Stimulated activated CD4-positive, alpha-beta T cell treated with anti-CD3 and anti-CD28 coated beads, Interleukin-1b, Interleukin-23, amount 100 ng/mL, for 24 hours (primary cell): ENCODE measurements around the gene INSIG2.
"Not testable (repeated sequence)": the region's sequence is repeated elsewhere in the genome, so short reads cannot be mapped to it uniquely, and the experiment has no call there.

ENCODE experiments used
- DNase-seq, 4 experiments: peaks; one replicate each; pipeline ENCODE4 v3.0.0-alpha.2; 2020; ENCODE audit warnings: low read depth in 4 of 4, low spot score in 1 of 4

The INSIG2 gene

DNA sequence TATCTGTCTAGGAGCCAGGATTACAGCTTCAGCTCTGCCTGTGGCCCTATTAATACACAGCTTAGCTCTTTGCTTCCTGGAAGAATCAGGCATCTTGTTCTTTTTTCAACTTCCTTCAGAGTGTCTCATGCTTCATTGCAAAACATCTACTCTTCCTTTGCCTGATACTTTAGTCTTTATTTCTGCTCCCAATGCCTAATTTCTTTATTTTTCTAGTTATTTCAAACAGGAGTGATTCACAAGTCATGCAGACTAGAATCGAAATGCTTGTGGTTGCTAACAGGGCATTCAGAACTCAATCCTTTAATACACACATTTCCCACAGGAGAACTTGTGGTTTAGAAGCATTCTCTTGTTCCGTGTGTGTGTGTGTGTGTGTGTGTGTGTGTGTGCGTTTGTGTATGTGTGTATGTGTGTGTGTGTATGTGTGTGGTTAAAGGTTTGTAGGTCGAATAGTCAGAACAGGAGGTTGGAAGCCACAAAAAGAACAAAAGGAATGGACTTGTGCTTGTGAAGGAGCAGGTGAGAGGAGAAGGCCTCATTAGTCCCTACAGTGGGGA is 28.3 kb upstream of the INSIG2 start:
- DNase-seq, result no peak

DNA sequence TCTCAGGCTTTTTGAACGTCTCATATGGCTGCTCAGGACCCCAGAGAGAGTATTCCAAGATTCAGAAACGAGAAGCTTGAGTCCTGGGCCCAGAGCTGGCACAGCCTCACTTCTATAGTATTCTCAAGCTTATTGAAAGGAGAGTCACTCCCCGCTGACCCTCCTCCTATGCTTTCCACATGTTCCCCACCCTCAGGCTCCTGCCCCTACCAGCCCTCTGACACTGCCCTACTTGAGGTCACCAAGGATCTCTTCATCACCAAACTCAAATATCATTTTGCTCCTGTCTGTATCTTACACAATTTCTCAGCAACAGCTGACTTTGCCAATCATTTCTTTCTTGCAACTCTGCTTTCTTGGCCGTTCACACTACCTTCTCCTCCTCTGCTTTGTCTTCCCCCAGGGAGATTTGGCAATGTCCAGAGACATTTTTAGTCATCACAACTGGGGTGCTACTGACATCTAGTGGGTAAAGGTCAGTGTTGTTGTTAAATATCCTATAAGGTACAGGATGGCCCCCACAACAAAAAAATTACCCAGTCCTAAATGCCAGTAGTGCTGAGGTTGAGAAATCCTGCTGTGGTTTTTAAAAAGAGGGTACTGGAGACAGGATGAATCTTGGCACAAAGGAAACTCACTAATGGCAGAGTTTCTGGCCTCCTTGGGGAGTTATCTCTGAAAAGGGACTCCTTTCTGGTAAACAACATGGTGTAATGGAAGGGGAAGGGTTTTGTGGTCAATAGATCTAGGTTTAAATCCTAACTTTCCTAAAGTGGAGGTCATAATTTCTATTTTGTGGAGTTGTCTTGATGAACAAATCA is 26.9 kb upstream of the INSIG2 start:
- DNase-seq, result no peak

DNA sequence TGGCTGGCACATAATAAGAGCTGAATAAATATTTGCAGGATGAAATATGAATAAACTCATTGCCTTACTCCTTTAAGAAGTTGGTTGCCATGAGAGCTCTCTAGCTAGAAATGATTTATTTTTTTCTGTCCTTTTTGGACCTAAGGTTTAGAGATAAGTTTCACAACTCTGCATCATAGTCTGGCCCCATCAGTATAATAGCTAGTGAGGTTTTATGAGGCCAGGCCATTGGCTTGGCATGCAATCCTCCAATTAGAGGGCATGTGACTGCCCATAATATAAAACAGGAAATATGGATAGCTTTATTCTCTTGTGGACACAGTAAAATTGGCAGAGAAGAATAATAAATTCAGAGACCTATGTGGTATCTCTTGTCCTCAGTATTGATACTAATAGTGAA is 26.2 kb upstream of the INSIG2 start:
- no peak for DNase-seq

DNA sequence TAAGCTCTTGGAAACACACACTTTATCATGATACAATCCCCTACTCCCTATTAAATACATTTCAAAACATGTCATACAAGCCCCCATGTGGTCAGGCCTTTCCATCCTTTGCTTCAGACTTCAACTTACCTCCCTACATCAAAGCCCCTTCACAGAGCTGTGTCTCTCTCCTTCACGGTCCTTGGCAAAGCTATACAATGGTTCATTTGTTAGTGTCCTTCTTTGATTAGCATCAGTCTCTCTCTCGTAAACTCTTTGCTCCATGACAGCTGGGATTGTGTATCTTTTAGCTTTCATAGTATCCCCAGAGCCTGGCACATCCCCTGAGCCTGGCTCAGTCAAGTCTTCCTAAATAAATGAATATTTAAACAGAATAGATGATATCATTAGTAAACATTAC is 25.6 kb upstream of the INSIG2 start:
- DNase-seq, result no peak

DNA sequence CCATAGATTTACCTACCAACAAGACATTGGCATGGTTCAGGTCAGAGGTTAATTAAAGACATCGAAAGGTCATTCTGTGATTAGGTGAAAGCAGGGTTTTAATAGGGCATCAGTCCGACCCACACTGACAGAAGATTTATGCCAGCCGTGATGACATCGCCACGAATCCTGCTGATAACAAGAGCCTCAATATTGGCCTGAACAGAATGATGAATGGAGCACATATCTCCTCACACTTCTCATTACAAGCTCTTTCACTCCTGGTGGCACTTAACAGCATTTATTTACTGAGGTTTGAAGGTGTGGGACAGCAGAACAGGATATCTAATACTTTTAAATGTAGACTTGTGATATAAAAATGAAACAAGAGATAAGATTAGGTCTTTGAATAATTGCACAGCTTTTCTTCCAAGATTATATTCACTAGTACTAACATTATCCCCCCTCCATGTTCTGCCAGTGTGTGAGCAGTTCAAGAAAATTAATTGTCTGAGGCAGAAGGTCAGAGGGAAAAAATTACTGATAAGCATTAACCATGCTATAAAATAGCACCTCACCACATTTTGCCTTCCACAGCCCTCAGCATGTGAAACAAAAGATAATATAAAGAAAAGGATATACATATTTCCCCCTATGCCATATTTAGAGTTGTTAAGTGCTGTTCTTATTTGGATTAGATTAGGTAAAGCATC is 23.1 kb upstream of the INSIG2 start:
- DNase-seq, result no peak

DNA sequence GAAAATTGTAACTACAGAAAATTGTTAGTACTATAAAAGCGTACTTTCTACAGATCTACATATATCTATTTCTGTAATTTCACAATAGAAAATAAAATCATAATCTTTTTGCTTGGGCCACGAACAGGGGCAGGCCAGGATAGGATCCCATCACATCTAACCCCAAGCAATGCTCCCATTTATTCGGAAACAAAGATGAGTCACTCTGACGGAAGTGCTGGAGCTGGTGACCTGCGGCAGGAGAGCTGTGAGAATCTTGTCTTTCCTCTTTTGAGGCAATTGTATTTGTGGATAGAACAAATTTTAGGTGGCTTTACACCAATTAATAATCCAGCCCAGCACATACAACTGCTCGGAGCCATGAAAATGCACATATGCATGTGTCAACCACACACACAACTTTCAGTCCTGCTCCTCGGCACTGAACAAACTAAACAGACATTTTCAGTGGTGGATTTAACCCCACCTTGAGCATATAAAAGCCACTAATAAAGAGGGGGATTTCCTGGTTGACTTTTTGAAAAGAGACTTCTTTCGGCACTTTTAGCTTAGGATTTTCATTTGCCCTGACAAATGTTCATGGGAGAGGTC is 22.3 kb upstream of the INSIG2 start:
- no peak for DNase-seq

DNA sequence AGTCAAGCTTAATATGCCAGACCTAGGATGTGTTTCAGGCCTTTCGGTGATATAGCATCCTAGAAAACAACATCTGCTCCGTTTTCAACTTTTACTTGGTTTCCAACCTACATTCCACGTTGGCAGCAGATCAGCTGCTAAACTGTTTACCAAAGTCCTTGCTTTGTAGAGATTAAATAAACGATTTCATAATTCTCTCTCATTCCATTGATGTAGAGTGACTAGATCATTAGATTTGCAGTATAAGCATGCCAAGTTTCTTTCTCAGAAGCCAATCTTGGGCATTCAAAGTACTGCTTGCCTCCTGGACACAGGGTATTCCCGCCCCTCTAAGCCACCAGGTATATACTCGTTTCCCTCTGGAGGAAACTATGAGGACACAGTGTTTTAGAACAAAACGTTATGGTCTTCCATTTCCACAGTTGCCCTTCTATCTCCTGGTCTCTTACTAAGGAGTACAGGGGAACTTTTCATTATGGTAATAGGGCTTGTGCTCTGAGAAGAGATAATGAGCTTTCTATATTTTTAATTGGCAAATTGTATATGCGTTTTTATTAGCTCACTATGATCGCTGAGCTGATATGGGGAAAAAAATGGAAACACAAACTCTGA is 10.5 kb upstream of the INSIG2 start:
- no peak for DNase-seq

DNA sequence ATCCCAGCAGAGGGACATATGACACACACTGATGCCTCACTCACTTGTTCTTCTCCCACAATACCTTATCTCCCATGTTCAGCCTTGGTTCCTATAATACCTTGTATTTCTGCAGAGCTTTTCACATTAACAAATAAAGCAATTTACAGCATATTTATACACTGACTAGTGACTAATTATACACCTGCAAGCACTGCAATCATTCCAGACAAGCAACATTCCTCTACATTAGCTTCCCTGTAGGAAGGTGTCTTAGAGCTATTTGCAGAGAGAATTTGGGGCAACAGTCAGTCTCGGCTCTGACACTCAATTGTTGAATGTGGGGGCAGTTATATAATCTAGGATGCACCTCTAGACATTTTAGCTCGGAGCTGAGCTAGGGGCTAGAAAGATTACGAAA is 9.5 kb upstream of the INSIG2 start:
- DNase-seq, result no peak

DNA sequence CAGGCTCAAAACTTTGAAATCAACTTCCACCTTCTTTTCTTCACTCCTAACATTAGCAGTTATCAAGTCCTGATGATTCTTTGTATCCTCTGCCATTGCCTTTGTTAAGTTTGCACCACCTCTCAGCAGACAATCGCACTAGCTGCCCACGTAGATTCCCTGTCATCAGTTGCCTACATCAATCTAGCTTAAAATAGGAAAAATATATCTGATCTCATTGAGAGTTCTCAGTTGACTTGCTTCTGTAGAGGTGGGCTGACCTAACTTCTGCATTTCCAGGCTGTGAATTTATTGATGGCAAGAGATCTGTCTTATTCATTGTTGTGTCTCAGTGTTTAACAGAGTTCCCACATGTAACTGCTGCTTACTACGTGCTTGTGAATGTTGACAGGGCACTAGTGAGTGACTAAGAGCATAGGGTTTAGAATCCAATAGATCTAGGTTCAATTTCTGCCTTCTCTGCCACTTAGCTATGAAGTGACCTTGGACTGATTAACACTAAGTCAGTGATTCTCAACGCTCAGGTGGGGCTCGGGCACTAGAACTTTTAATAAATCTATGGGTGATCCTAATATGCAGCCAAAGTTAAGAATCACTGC is 3.7 kb upstream of the INSIG2 start:
- DNase-seq, result no peak

DNA sequence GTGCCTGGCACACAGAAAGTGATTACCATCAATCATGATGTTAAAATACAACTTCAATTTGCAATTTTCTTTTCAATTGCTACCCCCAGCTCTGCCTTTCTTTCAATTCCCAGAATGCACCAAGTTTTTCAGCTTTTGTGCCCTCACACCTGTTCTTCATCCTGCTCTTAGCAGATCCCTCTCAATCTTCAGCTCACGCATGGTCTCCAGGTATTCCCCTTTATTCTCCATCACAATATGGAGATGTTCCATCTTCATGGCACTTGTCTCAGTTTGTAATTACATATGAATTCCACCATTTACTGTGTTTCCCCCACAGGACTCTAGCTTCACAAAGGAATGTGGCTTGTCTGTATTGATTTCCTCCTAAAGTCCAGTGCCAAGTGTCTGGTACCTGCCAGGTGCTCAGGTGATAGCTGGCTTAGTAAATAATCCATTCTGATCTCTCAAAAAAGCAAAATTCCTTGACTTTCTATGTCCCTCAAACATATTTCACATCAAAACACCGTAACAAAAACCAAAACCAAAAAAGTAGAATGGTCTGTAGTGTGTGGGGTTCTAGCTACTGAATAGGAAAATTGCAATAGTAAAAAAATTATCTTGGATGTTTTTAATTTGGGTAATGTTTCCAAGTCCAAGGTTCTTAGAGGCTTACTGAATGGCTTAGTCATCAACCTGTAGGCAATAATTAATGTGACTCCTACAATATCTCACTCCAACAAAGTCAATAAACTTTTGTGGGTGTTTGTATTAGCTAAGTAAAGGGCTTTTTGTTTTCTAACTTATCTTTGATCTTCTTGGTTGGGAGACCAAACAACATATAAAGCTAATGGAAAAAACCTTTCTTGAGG is 2.9 kb upstream of the INSIG2 start:
- no peak for DNase-seq

DNA sequence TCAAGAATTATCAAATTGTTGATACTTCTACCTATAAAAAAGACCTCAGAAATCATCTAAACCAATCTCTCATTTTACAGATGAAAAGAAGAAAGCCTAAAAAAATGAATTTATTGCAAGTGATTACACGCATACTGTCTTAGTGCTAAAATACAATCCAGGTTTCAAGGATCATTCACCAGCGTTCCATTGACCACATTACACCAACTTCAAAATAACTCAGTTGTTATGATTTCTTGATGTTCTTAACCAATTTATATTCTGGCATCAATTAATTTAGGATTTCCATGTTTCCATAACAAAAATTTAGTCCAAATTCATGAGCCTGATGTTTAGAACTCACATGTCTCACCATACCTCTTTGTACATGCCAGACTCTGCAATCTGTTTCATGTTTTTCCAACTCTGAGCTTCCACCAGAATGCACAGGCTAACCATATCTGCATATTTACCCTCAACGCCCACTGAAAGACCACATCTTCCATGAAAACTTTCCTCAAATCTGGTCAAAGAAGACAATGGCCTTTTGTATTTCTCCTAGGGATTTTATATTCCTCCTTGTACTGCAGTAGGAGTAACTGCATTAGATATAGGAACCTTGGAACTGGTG is 2.1 kb upstream of the INSIG2 start:
- no peak for DNase-seq

DNA sequence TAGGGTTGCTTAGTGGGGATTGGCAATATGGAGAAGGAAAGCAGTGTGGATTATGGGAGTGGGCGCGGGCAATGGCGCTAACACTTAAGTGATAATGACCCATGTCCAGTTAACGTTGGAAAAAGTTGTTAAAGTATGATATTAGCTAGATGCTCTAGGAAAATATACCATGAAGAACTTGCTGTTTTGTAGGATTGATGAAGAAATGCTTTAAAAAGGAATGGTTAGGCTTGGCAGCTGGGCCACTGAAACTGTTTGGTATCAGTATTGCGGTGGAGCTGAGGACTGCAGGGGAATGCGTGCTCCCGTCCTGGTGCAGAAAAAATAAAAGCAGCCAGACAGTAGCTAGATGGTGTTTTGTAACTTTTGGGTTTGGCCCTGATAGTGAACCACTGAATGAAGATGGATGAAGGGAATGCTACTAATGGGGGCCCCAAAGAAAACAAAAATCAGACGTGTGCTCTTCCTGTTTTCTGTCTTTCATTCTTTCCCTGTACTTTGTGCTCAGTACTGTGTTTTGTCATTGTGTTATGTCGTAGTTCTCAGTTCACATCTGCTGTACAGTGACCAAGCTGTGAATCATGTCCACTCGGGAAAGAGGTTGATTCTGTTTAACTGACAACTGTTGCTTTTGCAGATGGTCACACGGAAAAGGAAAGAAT is 999 bp downstream of the INSIG2 start:
- no peak for DNase-seq

DNA sequence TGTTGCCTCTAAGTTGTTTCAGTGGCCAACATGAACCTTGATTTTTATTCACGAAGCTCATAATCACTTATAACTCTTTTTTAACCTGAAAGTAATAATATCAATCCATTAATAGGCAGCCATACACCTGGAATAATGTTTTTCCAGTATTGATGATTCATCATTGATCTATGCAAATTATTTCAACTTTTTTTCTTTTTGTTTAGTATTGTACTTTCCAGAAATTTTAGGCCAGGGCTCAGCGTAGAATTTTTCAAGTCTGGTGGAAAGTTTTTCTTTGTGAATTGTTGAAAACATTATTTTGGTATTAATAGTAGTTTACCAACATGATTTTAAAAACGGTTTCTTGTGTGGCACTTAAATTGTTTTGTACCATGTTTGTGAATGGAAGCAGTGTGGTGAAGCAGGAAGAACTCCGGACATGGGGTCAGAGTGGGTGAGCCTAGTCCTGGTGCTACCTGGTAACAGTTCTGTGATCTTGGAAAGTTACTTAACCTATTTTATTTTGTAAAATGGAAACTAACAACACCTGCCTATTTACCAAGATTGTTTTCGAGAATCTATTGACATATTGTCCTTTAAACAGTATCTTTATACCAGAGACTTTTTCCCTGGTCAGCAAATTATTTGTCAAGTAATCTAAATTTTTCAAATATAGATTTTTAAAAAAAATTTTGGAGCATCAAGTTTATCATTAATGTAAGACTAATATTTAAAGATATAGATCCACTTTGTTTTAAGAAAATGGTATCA is 2.3 kb downstream of the INSIG2 start:
- DNase-seq, result no peak

DNA sequence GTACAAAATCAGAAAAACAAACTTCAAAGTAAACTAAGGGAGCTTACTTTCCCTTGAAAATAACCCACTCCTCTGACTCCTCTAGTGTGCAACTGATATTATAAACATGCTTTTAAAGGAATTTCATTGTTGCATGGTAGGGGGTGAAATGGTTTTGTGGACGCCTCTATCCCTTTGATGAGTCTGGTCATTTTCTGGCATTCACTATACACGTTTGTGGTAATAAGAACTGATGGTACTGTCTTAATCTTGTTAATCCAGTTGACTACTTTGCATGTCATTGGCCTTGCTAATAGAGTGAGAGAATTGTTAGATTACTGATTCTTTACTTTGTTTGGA is 2.8 kb downstream of the INSIG2 start:
- no peak for DNase-seq

DNA sequence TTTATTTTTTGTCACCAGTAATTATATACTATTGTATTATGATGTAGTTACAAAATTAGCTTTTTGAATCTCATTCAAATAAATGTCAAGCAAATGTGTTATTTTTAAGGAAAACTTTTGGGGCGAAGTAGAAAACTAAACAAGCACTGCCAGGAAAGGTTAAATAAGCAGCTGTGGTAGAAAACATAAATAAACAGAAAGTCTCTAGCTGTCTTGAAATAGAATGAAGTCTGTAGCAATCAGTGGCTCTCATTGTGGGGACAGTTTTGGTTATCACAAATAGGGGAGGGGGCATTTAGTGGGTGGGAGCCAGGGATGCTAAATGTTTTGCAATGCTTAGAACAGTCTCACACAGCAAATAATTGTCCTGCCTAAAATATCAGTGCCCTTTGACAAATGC is 3.4 kb downstream of the INSIG2 start:
- DNase-seq, result no peak

DNA sequence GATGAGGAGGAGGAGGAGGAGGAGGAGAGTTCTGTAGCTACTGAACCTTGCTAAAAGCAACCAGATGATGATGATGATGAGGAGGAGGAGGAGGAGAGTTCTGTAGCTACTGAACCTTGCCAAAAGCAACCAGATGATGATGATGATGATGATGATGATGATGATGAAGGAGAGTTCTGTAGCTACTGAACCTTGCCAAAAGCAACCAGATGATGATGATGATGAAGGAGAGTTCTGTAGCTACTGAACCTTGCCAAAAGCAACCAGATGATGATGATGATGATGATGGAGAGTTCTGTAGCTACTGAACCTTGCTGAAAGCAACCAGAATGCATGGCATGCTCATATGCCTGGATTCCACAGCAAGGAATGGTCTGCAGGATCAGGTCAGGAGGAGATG is 5.8 kb downstream of the INSIG2 start:
- DNase-seq, result not testable (repeated sequence)

DNA sequence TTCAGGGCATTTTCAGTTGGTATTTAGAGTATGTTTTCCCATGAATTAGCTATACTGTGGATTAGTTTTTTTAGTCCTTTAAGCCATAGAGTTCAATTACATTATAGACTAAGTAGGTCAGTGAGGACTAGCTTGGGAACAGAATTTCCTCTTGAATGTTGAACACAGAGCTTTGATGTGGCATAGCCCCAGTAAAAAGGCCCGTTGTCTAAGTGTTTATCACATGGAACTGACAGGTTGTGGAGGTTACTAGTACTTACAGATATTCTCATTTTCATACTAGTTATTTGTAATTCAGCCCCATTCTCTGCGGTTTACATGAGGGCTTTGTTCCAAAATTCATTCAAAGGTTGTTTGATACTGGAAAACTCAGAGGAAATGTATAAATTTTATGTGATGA is 6.2 kb downstream of the INSIG2 start:
- no peak for DNase-seq

DNA sequence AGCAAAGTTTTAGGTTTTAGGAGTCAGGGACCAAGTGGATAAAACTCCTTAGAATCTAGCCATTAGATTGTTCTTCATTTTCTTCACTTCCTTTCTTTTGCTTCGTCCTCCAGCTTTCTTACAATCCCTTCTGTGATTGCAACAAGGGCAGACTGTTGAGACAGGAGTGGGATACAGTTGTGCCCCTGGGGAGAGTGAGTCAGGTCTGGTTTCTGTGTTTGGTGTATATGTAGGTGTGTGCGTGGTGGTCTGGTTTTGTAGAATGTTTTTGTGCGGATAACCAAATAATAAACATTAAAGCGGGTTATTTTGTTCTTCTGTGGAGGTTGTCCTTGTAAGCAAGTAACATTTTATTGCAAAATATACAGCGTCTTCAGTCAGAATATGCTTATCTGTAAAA is 7.3 kb downstream of the INSIG2 start:
- DNase-seq, result no peak

DNA sequence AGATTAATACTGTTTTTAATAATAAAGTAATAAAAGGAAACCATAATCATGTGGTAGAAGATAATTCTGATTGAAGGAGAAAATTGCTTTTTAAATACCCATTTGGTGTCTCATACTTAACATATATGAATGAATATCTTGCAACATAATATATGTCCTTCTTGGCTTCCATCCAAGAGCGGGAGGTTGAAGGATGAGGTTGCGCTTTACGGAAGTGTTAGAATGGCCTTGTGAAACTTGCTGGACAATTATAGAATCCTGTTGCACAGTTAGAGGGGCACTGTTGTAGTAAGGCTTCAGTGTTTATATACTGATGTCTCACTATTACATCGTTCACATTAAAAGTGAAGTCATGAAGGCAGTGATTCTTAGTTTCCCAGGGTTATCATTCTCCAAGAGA is 9.4 kb downstream of the INSIG2 start:
- DNase-seq, result no peak
